Measurements from ENCODE around the gene FRMPD1. TPM values are rescaled to one million over a fixed set of nuclear protein-coding genes. Genes with fewer than 3 reads are reported as not detected.

Gene FRMPD1
- total RNA-seq, 2 donors from 2014 or later, result 0.33 to 0.55 TPM

DNA sequence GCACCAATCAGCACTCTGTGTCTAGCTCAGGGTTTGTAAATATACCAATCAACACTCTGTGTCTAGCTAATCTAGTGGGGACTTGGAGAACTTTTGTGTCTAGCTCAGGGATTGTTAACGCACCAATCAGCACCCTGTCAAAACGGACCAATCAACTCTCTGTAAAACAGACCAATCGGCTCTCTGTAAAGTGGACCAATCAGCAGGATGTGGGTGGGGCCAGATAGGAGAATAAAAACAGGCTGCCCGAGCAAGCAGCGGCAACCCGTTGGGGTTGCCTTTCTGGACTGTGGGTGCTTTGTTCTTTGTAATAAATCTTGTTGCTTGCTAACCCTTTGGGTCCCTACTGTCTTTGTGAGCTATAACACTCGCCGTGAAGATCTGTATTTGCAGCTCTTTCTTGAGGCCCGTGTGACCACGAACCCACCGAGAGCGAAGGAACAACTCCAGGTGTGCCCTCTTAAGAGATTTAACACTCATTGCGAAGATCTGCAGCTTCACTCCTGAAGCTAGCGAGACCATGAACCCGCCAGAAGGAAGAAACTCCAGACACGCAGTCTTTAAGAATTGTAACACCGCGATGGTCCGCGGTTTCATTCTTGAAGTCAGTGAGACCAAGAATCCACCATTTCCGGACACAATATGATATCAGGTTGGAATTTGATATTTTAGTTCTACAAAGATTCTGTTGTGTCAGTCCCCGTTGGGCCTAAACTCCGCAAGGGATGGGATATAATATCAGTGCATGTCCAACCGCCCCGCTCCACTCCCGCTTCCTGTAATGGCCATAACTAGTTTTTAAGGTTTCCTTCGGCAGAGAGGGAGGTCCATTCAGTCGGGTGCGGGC is 102.1 kb downstream of the FRMPD1 start:
- H3K9ac ChIP-seq (ENCODE audit: extremely low read depth, low read length, poor library complexity, severe bottlenecking), result no peak overlapping the region

DNA sequence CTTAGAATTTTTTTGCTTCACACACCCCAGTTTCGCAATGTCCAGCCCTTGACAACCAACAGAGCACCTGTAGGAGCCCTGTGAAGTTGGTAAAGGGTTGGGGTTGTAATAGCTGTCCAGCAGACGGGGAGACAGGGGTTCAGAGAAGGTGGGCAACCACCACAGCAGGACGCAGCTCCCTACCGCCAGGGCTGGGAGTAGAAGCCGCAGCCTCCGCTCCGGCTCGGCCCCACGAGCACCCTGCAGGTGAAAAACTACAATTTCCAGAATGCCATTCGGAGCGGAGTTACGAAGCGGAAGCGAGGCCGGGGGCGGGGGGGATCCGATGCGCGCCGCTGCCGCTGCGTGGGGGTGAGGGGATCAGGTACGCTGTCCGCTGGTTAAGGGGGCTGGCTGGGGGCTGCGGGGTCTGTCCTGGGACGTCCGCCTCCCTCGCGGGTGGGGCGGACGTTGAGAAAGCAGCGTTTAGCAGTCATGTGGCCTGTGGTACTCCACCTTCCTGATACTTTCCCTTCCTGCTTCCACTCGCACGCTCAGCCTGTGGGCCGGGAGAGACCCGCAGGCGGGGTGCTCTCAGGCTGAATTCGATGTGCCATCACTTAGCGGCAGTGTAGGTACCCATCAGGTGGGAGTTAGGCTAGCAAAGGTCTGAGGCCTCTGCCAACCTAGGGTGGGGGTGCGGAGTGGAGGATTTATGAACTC is 102.9 kb downstream of the FRMPD1 start, which contains the start of gene TRMT10B:
Gene TRMT10B, plus strand, starts transcription at position 317 of the 702 bp plus-strand sequence. CDS start 8,127 bp downstream, outside the sequence.
- WGBS, 2 experiments (ENCODE audit: insufficient coverage in 1 of 2, insufficient read length in 1 of 2), result 8 to 15% methylated on average over 12 to 40 of the region's 40 CpGs
- no peak within 1 kb of the TSS for H3K27ac ChIP-seq (ENCODE audit: low read depth, low read length)
- peaks cover 40% of the 10 kb centered on the region for H3K4me1 Mint-ChIP-seq
- no peaks in the 10 kb centered on the region for H3K36me3 ChIP-seq (ENCODE audit: control insufficient read depth, insufficient read depth, low read length)
- peaks cover 7% of the 10 kb centered on the region for H3K9me3 ChIP-seq (ENCODE audit: control insufficient read depth, low read length)
- no peaks in the 10 kb centered on the region for H3K27me3 ChIP-seq (ENCODE audit: control insufficient read depth, insufficient read depth, low read length, poor library complexity, severe bottlenecking)
- peaks cover 13% of the 10 kb centered on the region for H3K4me1 ChIP-seq (ENCODE audit: control insufficient read depth, insufficient read depth, low read length)
- H3K9me3 Mint-ChIP-seq, result peaks cover 9% of the 10 kb centered on the region
- no peaks in the 10 kb centered on the region for H3K36me3 Mint-ChIP-seq (ENCODE audit: low read depth)
- H3K27me3 Mint-ChIP-seq (ENCODE audit: insufficient read depth), result no peaks in the 10 kb centered on the region
- peak; percentile 90 for DNase-seq
- peak within 1 kb of the TSS; percentile 19 for H3K9ac ChIP-seq (ENCODE audit: extremely low read depth, low read length, poor library complexity, severe bottlenecking)
- H3K4me3 Mint-ChIP-seq, result peak within 1 kb of the TSS; percentile 88
- TF ChIP-seq, protein P1, sequence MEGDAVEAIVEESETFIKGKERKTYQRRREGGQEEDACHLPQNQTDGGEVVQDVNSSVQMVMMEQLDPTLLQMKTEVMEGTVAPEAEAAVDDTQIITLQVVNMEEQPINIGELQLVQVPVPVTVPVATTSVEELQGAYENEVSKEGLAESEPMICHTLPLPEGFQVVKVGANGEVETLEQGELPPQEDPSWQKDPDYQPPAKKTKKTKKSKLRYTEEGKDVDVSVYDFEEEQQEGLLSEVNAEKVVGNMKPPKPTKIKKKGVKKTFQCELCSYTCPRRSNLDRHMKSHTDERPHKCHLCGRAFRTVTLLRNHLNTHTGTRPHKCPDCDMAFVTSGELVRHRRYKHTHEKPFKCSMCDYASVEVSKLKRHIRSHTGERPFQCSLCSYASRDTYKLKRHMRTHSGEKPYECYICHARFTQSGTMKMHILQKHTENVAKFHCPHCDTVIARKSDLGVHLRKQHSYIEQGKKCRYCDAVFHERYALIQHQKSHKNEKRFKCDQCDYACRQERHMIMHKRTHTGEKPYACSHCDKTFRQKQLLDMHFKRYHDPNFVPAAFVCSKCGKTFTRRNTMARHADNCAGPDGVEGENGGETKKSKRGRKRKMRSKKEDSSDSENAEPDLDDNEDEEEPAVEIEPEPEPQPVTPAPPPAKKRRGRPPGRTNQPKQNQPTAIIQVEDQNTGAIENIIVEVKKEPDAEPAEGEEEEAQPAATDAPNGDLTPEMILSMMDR (conservative IDR thresholded peaks at IDR 0.05), result peak; percentile 35
- peak within 1 kb of the TSS; percentile 89 for H3K4me3 ChIP-seq (ENCODE audit: low read length)
- peak within 1 kb of the TSS; percentile 73 for H3K27ac Mint-ChIP-seq

More for the DNA sequence above, 102.1 kb downstream of the FRMPD1 start:
- H3K9me3 Mint-ChIP-seq, result peaks cover 9% of the 10 kb centered on the region
- Histone ChIP-seq H3K4me3 (ENCODE audit: low read length) (peak overlapping the region; percentile 89), H3K36me3 (ENCODE audit: control insufficient read depth, insufficient read depth, low read length) (no peaks in the 10 kb centered on the region), H3K9me3 (ENCODE audit: control insufficient read depth, low read length) (peaks cover 7% of the 10 kb centered on the region), H3K27ac (ENCODE audit: low read depth, low read length) (no peak overlapping the region), H3K4me1 (ENCODE audit: control insufficient read depth, insufficient read depth, low read length) (peaks cover 13% of the 10 kb centered on the region), H3K27me3 (ENCODE audit: control insufficient read depth, insufficient read depth, low read length, poor library complexity, severe bottlenecking) (no peaks in the 10 kb centered on the region)
- H3K4me3 Mint-ChIP-seq, result peak overlapping the region; percentile 88
- no peaks in the 10 kb centered on the region for H3K36me3 Mint-ChIP-seq (ENCODE audit: low read depth)
- DNase-seq, result no peak
- 90 to 95% methylated on average over 28 to 29 of the region's 29 CpGs for whole genome bisulfite sequencing, 2 experiments (ENCODE audit: insufficient coverage in 1 of 2, insufficient read length in 1 of 2)
- no peaks in the 10 kb centered on the region for H3K27me3 Mint-ChIP-seq (ENCODE audit: insufficient read depth)
- TF ChIP-seq, protein P1 (conservative IDR thresholded peaks at IDR 0.05), result no peak
- no peak overlapping the region for H3K27ac Mint-ChIP-seq
- H3K4me1 Mint-ChIP-seq, result peaks cover 43% of the 10 kb centered on the region

DNA sequence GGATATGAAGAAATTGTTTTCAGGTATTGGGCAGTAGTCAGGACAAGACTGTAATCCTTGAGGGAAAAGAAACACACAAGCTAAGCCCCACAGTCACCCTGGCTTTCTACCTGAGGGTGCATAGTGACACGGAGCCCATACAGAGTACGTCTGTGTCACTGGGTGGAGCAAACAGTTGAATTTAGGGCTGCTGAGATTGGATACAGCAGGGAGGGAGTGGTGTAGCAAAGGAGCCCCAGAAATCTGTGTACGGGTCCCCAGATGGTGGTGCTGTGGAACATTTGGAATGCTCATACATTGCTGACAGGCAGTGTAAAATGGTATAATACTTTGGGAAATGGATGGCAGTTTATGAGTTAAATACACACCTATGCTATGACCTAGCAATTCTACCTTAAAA is 108.0 kb downstream of the FRMPD1 start:
- WGBS, 2 experiments (ENCODE audit: insufficient coverage in 1 of 2, insufficient read length in 1 of 2), result 92% methylated on average over 2 to 3 of the region's 3 CpGs
- Histone ChIP-seq H3K9ac (ENCODE audit: extremely low read depth, low read length, poor library complexity, severe bottlenecking) (no peak overlapping the region), H3K36me3 (ENCODE audit: control insufficient read depth, insufficient read depth, low read length) (peaks cover 3% of the 10 kb centered on the region), H3K4me3 (ENCODE audit: low read length) (no peak overlapping the region), H3K27ac (ENCODE audit: low read depth, low read length) (no peak overlapping the region), H3K4me1 (ENCODE audit: control insufficient read depth, insufficient read depth, low read length) (peaks cover 8% of the 10 kb centered on the region), H3K27me3 (ENCODE audit: control insufficient read depth, insufficient read depth, low read length, poor library complexity, severe bottlenecking) (no peaks in the 10 kb centered on the region), H3K9me3 (ENCODE audit: control insufficient read depth, low read length) (no peaks in the 10 kb centered on the region)
- Mint-ChIP-seq H3K27me3 (ENCODE audit: insufficient read depth) (no peaks in the 10 kb centered on the region), H3K9me3 (no peaks in the 10 kb centered on the region), H3K4me1 (peaks cover 19% of the 10 kb centered on the region), H3K4me3 (no peak overlapping the region), H3K27ac (no peak overlapping the region), H3K36me3 (ENCODE audit: low read depth) (peaks cover 13% of the 10 kb centered on the region)
- no peak for DNase-seq
- TF ChIP-seq, protein P1 (conservative IDR thresholded peaks at IDR 0.05), result no peak

Measured in endodermal cell (in vitro differentiated cells).